ENCODE results near the gene CDH5. TPM values are rescaled to one million over a fixed set of nuclear protein-coding genes. Genes with fewer than 3 reads are reported as not detected.

CDH5 gene
- total and polyA plus RNA-seq, 2 of the 4 experiments (the other 2 are of a cell fraction) = not detected

DNA sequence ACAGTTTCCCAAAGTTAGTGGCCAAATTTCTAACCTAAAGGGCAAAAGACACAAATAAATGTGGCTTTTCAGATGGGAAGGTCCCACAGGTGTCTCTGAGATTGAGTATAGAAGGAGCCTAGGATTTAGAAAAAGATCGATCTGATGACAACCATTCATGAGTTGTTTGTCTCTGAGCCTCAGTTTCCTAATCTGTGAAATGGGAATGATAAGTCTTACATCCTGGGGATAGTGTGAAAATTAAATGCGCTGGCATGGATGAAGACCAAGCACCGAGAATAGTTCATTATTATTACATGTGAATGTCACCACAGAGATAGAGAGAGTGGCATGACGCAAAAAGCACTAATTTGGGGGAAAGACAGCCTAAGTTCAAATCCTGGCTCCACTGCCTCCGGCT lies 7.2 kb downstream of the CDH5 start:
- intact Hi-C loops (cut with micrococcal nuclease) (no loop called here), dilution Hi-C loops (cut with HindIII; ENCODE audit: low sequenced_read_pairs, unreplicated experiment) (no loop called here), in situ Hi-C loops (cut with MboI; ENCODE audit: low sequenced_read_pairs) (no loop called here)
- no peak overlapping the region for H2BK20ac ChIP-seq (ENCODE audit: low read depth, low read length)
- no peak overlapping the region for H3K18ac ChIP-seq (ENCODE audit: low read depth, low read length)
- no peak overlapping the region for H2BK15ac ChIP-seq (ENCODE audit: low read depth, low read length)
- ATAC-seq (ENCODE audit: low read depth) (no peak), DNase-seq (no peak)
- H3K14ac ChIP-seq (replicated peaks; ENCODE audit: low read depth, low read length) = no peak overlapping the region
- H3K4me2 ChIP-seq (ENCODE audit: low read depth, low read length) = no peak overlapping the region
- no peak overlapping the region for H2AK9ac ChIP-seq (replicated peaks; ENCODE audit: low read depth, low read length, poor library complexity)
- no peak overlapping the region for H2AFZ ChIP-seq (replicated peaks; ENCODE audit: low read length, poor library complexity)
- 100% methylated on average over 1 of the region's 5 CpGs; no CpG with 5 or more reads in 1 of the 2 experiments for whole genome bisulfite sequencing, 2 experiments (ENCODE audit: extremely low coverage in 2 of 2, insufficient read length in 1 of 2)
- no peak overlapping the region for H4K8ac ChIP-seq (ENCODE audit: low read depth in 2 of 2, low read length in 2 of 2)
- no peak overlapping the region for H2BK5ac ChIP-seq (ENCODE audit: low read depth, low read length, poor library complexity, severe bottlenecking)
- no peak overlapping the region for H4K5ac ChIP-seq (ENCODE audit: low read depth, low read length)
- no peaks in the 10 kb centered on the region for H3K9me3 ChIP-seq (ENCODE audit: control insufficient read depth, insufficient read depth, low read length)
- H3K9ac ChIP-seq (ENCODE audit: low read depth, low read length) = no peak overlapping the region
- POLR2A ChIA-PET (ENCODE audit: unreplicated experiment) = no interaction called here
- no peak overlapping the region for H3K4ac ChIP-seq (ENCODE audit: low read depth, low read length)
- BruUV-seq (replicated peaks) = no TSS peak
- H2AK5ac ChIP-seq (ENCODE audit: low read depth, low read length) = no peak overlapping the region
- TF ChIP-seq MAFK (IDR thresholded peaks at IDR 0.05; ENCODE audit: low read depth, low read length) = no peak
- no peak for TF ChIP-seq POLR2A (IDR thresholded peaks at IDR 0.05; ENCODE audit: low read depth, low read length)
- TF ChIP-seq, protein P1, sequence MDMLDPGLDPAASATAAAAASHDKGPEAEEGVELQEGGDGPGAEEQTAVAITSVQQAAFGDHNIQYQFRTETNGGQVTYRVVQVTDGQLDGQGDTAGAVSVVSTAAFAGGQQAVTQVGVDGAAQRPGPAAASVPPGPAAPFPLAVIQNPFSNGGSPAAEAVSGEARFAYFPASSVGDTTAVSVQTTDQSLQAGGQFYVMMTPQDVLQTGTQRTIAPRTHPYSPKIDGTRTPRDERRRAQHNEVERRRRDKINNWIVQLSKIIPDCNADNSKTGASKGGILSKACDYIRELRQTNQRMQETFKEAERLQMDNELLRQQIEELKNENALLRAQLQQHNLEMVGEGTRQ (IDR thresholded peaks at IDR 0.05; ENCODE audit: low read depth, low read length) = no peak
- TF ChIP-seq, protein P2, sequence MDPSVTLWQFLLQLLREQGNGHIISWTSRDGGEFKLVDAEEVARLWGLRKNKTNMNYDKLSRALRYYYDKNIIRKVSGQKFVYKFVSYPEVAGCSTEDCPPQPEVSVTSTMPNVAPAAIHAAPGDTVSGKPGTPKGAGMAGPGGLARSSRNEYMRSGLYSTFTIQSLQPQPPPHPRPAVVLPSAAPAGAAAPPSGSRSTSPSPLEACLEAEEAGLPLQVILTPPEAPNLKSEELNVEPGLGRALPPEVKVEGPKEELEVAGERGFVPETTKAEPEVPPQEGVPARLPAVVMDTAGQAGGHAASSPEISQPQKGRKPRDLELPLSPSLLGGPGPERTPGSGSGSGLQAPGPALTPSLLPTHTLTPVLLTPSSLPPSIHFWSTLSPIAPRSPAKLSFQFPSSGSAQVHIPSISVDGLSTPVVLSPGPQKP (IDR thresholded peaks at IDR 0.05; ENCODE audit: borderline replicate concordance, low read depth, low read length) = no peak
- TF ChIP-seq RFX5 (IDR thresholded peaks at IDR 0.05; ENCODE audit: low read depth, low read length) = no peak
- no peak for TF ChIP-seq RCOR1 (IDR thresholded peaks at IDR 0.05; ENCODE audit: insufficient replicate concordance, low read length)
- TF ChIP-seq MXI1 (IDR thresholded peaks at IDR 0.05; ENCODE audit: borderline replicate concordance, low read depth, low read length) = no peak
- no peak for TF ChIP-seq CEBPB (IDR thresholded peaks at IDR 0.05; ENCODE audit: low read depth, low read length)
- TF ChIP-seq RAD21 (IDR thresholded peaks at IDR 0.05; ENCODE audit: low read length) = no peak
- TF ChIP-seq SMC3 (IDR thresholded peaks at IDR 0.05; ENCODE audit: low read depth, low read length) = no peak
- TF ChIP-seq MAZ (IDR thresholded peaks at IDR 0.05; ENCODE audit: borderline replicate concordance, low read depth, low read length) = no peak
- no peak for TF ChIP-seq CHD1 (IDR thresholded peaks at IDR 0.05; ENCODE audit: low read depth, low read length)
- TF ChIP-seq FOS (IDR thresholded peaks at IDR 0.05; ENCODE audit: low read depth, low read length) = no peak
- TF ChIP-seq NFE2L2 (IDR thresholded peaks at IDR 0.05; ENCODE audit: low read depth, low read length) = no peak
- TF ChIP-seq, protein P3, sequence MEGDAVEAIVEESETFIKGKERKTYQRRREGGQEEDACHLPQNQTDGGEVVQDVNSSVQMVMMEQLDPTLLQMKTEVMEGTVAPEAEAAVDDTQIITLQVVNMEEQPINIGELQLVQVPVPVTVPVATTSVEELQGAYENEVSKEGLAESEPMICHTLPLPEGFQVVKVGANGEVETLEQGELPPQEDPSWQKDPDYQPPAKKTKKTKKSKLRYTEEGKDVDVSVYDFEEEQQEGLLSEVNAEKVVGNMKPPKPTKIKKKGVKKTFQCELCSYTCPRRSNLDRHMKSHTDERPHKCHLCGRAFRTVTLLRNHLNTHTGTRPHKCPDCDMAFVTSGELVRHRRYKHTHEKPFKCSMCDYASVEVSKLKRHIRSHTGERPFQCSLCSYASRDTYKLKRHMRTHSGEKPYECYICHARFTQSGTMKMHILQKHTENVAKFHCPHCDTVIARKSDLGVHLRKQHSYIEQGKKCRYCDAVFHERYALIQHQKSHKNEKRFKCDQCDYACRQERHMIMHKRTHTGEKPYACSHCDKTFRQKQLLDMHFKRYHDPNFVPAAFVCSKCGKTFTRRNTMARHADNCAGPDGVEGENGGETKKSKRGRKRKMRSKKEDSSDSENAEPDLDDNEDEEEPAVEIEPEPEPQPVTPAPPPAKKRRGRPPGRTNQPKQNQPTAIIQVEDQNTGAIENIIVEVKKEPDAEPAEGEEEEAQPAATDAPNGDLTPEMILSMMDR (conservative IDR thresholded peaks at IDR 0.05; ENCODE audit: low read depth, low read length) = no peak
- no peak for TF ChIP-seq BHLHE40 (IDR thresholded peaks at IDR 0.05; ENCODE audit: low read depth, low read length)
- no peaks in the 10 kb centered on the region for H3K4me1 ChIP-seq (ENCODE audit: control insufficient read depth, insufficient read depth, low read length)
- CTCF ChIA-PET = no interaction called here
- no peak overlapping the region for H3K23ac ChIP-seq (ENCODE audit: low read depth, low read length)
- H4K91ac ChIP-seq (ENCODE audit: insufficient read depth, low read depth, low read length) = no peak overlapping the region
- H3K27me3 ChIP-seq (ENCODE audit: control insufficient read depth, insufficient read depth, low read length) = peaks cover 27% of the 10 kb centered on the region; the same call in 1 of the 2 replicates
- H3K9me1 ChIP-seq (ENCODE audit: insufficient read depth, low read length) = no peaks in the 10 kb centered on the region
- H3K79me1 ChIP-seq (ENCODE audit: low read depth in 1 of 2, low read length in 2 of 2) = no peaks in the 10 kb centered on the region
- H3K4me3 ChIP-seq (ENCODE audit: insufficient read depth, low read depth, low read length) = no peak overlapping the region
- no peak overlapping the region for H3K56ac ChIP-seq (ENCODE audit: extremely low read depth, insufficient read depth, low read length)
- no peaks in the 10 kb centered on the region for H4K20me1 ChIP-seq (ENCODE audit: insufficient read depth, low read length)
- no peak overlapping the region for H3K27ac ChIP-seq (ENCODE audit: insufficient read depth, low read length)
- H2BK120ac ChIP-seq (ENCODE audit: low read depth, low read length) = no peak overlapping the region
- no peaks in the 10 kb centered on the region for H3K36me3 ChIP-seq (ENCODE audit: control insufficient read depth, insufficient read depth, low read length)

All from IMR-90 (cell line).